Occipital lobe (tissue), 2 donors: ENCODE data around the gene PUM1. TPM values are rescaled to one million over a fixed set of nuclear protein-coding genes. Genes with fewer than 3 reads are reported as not detected.

ENCODE experiments used
- DNase-seq: peaks from one replicate; lab custom pipeline; 2025; lab: John Stamatoyannopoulos, UW
- total RNA-seq: library from RNA; depleted of rRNA; stranded (reverse); fragments of >200 nt; gene quantifications from one replicate; pipeline ENCODE4 v1.2.3, GENCODE V29; 2014

PUM1 gene
- total RNA-seq, 1 donor from 2014 or later, result 140 TPM

- DNase-seq, result no peak
Measured at GRCh38 chr1:31031330-31032143, 34.0 kb downstream of the PUM1 start.

GRCh38 chr1:31029026-31029425 lies 36.5 kb downstream of the PUM1 start:
- no peak for DNase-seq

- no peak for DNase-seq
Measured at GRCh38 chr1:31027693-31028526, 37.6 kb downstream of the PUM1 start.

GRCh38 chr1:31022259-31022658 lies 43.3 kb downstream of the PUM1 start:
- DNase-seq, result no peak

GRCh38 chr1:31020007-31020790 lies 45.3 kb downstream of the PUM1 start:
- DNase-seq, result no peak

GRCh38 chr1:31019401-31019800 lies 46.1 kb downstream of the PUM1 start:
- no peak for DNase-seq

GRCh38 chr1:31016868-31017267 lies 48.6 kb downstream of the PUM1 start:
- no peak for DNase-seq

GRCh38 chr1:31013187-31013864 lies 52.2 kb downstream of the PUM1 start:
- no peak for DNase-seq

GRCh38 chr1:31012210-31012924 lies 53.1 kb downstream of the PUM1 start:
- DNase-seq, result no peak

- no peak for DNase-seq
Measured at GRCh38 chr1:31011719-31012118, 53.8 kb downstream of the PUM1 start.

GRCh38 chr1:31010086-31010989 lies 55.2 kb downstream of the PUM1 start:
- DNase-seq, result no peak

GRCh38 chr1:31007462-31007991 lies 58.0 kb downstream of the PUM1 start:
- no peak for DNase-seq

- DNase-seq, result no peak
Measured at GRCh38 chr1:31006747-31007146, 58.8 kb downstream of the PUM1 start.

- no peak for DNase-seq
Measured at GRCh38 chr1:31005617-31006166, 59.8 kb downstream of the PUM1 start.

GRCh38 chr1:31005198-31005597 lies 60.3 kb downstream of the PUM1 start:
- no peak for DNase-seq

- no peak for DNase-seq
Measured at GRCh38 chr1:31004231-31004621, 61.3 kb downstream of the PUM1 start.

GRCh38 chr1:31003613-31004230 lies 61.8 kb downstream of the PUM1 start:
- no peak for DNase-seq

GRCh38 chr1:31000301-31000700 lies 65.2 kb downstream of the PUM1 start:
- no peak for DNase-seq

- no peak for DNase-seq
Measured at GRCh38 chr1:30998887-30999286, 66.6 kb downstream of the PUM1 start.
